GM18907 (cell line): ENCODE measurements around the gene ADAMTS2.
"Not testable (repeated sequence)": the region's sequence is repeated elsewhere in the genome, so short reads cannot be mapped to it uniquely, and the experiment has no call there.

ENCODE experiments used
- ATAC-seq: cut with Tn5 transposase; IDR thresholded peaks from one replicate; pipeline ENCODE4 v1.9.1; 2021; ENCODE audit warnings: mild to moderate bottlenecking, moderate library complexity; ENCODE audit not compliant: unreplicated experiment

ADAMTS2 gene

GRCh38 chr5:179120421-179120861, 224.8 kb downstream of the ADAMTS2 start:
- ATAC-seq, result no peak

DNA sequence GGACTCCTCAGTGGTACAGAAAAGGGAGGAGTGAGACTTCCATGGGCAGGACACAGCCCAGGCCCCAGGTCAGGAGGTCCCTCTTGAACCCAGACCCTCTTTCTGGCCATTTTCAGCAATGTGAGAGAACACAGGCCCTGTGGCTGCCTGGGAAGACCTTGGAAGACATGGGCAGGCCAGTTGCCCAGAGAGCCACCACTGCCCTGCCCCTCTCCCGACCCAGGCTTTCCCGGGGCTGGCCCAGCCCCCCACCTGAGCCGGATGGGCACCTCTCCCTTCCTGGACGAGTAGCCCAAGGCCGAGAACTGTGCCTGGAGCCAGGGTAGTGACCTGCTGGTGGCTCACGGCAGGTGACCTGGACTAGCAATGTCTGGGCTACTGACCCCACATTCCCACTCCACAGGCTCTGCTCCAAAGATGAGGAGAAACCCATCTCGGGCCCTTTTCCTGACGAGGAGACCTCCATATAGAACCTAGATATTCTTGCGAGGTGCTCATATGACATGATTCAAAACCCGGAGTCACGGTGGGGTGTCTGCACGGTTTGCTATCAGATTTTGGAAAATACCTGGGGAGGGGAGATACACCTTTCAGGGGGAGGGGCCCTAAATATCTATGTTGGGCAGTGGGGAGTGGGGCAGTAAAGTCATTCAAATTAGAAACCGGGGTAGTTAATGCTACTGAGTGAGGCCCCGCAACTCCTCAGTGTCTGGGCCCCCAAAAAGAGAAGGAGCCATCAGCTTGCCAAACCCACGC, 225.7 kb downstream of the ADAMTS2 start:
- ATAC-seq, result no peak

DNA sequence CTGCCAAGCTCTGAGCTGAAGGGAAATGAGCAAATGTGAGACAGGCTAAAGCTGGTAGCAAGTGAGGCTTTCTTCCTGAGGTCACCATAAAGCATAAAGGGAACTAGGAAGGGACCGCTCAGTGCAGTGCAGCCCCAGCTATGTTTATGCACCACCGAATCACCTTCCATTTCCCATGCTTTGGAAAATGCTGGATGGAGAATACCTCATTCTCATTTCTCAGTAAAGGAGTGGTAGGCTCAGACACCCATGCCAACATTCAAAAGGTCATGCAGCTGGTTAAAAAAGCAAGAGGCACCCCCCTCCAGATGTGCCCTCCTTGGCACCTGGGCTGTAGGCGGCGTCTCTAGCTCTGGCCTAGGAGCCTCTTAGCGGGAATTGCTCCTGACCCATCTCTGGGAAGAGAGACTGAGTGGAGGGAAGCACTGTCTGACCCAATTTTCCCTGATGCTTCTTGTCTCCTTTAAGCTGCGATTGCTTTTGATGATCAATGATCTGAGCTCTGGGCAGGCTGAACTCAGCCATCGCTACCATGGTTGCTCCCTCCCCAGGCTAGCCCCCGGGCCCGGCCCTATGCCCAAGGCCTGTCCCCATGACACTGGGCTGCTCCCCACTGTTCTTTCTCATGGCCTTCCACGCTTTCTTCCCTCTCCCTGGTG, 226.4 kb downstream of the ADAMTS2 start:
- ATAC-seq, result no peak

- ATAC-seq, result no peak
Observed at GRCh38 chr5:179118338-179118737, 226.9 kb downstream of the ADAMTS2 start.

GRCh38 chr5:179115845-179116524, 229.3 kb downstream of the ADAMTS2 start:
- ATAC-seq, result no peak

DNA sequence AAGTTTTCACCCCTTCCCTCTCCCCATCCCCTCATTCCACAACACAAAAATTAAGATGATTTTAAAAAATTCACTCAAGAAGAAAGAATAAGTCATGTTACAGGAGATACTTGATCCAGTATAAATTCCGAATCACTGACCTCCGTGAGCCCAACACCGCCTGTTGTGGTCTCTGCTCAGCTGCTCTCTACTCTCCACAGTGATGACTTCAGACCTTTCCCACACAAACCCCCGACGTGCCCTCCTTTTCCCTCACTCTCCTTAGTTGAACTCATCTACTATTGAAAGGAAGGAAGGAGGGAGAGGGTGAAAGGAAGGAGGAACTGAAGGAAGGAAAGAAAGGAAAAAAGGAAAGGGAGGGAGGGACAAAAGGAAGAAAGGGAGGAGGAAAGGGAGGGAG, 230.0 kb downstream of the ADAMTS2 start:
- ATAC-seq, result no peak

GRCh38 chr5:179114756-179115155, 230.5 kb downstream of the ADAMTS2 start:
- no peak for ATAC-seq

- no peak for ATAC-seq
Observed at GRCh38 chr5:179113945-179114641, 231.2 kb downstream of the ADAMTS2 start.

DNA sequence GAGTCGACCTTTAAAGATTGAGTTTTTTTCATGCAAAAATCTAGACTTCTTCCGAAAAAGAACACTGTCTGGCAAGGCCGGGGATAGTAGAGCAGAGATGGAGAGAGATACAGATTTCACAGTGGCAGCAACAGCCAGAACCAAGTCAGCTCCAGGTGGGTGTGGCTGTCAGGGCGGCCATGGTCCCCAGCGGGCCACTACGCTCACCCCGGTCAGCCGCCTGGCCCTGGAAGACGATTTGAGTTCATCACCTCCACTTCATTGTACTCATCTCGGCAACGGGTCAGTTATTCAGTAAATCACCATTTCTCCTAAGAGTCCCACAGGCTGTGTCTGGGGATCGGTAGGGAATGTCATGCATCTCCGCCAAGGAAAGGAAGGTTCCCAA, 232.1 kb downstream of the ADAMTS2 start:
- ATAC-seq, result no peak

DNA sequence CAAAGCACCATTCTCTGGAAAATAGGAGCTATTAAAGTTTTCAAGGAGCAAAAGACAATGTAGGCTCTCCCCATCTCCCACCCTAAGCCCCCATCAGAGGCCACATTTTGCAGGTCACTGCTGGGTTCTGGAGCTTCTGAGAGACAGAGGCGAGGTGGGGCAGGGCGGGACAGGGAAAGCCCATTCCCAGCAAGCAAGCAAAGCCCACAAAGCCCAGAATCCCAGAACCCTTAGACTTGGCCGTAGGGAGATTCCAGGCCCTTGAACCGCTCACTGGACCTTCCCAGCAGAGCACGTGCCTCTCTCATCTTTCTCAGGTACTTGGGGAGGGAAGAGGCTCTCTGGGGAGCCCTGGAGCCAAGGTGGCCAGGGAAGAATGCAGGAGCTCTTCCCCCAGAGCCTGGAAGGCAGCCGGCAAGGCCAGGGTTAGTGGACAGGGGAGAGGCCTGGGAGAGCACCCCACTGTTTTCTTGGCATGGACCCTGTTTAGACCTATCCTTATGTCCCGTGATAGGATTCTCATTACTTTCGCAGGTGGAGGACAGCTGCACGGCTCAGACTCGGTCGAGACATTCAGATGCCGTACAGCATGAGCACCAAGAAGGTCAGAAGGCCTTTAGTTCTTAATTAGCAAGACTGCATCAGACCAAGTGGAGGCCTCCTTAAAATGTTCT, 232.7 kb downstream of the ADAMTS2 start:
- ATAC-seq, result no peak

DNA sequence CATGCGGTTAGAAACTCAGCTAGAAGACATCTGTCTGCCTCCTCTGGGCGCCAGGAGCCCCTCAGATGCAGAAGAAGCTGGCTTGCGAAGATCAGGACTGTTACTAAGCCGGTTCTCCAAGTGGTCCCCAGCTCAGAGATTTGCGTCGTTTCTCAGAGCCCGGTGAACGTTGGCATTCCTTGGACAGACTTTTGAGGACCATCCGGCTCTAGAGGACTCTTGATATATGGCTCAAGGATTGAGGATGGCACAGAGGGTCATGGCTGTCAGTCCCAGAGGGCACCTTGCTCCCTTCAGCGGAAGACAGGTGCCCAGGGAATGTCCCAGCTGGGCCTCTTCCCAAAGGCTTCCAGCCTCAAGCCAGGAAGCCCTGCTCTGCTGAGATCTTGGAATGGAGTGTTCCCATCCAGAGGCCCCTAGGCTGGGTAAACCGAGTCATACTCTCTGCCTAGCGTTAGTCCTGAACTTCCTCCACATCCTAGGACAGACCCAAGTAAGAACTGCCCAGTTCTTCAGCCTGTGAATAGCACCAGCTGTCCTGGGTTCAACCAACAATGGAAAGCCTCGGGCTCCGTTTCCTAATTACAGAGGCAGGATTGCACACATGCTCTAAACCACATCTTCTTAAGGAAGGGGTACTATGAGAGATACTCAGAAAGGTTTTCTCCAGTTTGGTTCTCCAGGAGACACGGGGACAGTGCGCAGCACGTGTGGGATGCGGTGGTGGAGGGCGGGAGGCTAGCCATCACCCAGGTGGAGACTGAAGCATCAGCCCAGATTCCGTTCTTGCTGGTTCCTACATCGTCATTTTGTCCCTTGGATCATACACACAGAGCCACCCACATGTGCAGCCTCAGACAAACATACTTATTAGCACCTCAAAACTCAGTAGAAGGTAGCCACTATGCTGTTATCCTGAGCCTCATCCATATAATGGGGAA, 233.7 kb downstream of the ADAMTS2 start:
- ATAC-seq, result no peak

DNA sequence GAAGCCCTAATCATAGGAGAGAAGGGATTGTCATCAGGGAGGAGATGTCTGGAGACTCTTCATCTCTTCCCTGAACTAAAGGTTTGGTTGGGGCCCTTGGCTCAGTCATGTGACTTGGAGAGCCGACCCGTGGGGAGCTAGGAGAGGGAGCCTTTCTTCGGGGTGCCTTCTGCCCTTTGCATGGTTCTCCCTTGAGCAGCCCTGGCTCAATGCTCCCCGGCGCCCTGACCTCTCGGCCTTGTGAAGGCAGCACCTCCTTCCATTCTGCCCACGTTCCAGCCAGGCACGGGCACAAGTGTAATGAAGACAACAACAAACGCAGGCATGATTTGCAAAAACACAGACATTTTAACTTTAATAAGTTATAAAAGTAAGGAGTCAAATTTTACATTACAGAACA, 234.7 kb downstream of the ADAMTS2 start:
- no peak for ATAC-seq

DNA sequence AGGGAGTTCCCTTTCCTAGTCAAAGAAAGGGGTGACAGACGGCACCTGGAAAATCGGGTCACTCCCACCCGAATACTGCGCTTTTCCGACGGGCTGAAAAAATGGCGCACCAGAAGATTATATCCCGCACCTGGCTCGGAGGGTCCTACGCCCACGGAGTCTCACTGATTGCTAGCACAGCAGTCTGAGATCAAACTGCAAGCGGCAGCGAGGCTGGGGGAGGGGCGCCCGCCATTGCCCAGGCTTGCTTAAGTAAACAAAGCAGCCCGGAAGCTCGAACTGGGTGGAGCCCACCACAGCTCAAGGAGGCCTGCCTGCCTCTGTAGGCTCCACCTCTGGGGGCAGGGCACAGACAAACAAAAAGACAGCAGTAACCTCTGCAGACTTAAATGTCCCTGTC, 244.0 kb downstream of the ADAMTS2 start:
- ATAC-seq, result not testable (repeated sequence)

GRCh38 chr5:179089502-179089901, 255.8 kb downstream of the ADAMTS2 start:
- no peak for ATAC-seq

DNA sequence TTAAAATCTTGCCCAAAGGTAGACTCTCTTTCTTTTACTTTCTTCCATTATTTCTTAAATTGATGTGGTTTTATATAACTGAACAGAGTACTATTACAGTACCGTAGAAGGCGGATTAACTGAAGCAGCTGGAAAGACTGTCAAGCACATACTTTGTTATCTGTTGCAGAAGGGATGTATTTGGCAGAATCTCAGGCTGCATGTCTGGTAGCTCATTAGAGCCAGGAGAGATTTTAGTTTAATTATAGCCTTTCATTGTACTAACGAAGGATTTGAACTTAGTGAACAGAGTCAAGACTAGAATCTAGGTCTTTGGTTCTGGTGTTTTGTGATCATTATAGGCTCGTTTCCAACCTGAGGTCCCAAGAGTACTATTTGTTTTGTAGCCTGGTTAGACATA, 264.5 kb downstream of the ADAMTS2 start:
- no peak for ATAC-seq

DNA sequence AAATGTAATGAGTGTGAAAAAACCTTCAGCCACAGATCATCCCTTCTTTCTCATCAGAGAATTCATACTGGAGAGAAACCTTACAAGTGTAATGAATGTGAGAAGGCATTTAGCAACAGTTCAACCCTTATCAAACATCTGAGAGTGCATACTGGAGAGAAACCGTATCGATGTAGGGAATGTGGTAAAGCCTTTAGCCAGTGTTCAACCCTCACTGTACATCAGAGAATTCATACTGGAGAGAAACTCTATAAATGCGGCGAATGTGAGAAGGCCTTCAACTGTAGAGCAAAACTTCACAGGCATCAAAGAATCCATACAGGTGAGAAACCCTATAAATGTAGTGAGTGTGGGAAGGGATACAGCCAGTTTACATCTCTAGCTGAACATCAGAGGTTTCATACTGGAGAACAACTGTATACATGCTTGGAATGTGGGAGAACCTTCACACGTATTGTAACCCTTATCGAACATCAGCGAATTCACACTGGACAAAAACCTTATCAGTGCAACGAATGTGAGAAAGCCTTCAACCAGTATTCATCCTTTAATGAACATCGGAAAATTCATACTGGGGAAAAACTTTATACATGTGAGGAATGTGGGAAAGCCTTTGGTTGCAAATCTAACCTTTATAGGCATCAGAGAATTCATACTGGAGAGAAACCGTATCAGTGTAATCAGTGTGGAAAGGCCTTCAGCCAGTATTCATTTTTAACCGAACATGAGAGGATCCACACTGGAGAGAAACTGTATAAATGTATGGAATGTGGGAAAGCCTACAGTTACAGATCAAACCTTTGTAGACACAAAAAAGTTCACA, 265.9 kb downstream of the ADAMTS2 start:
- no peak for ATAC-seq

- no peak for ATAC-seq
Observed at GRCh38 chr5:179065703-179066102, 279.6 kb downstream of the ADAMTS2 start.

GRCh38 chr5:179061025-179061424, 284.2 kb downstream of the ADAMTS2 start:
- ATAC-seq, result no peak
